ENCODE measurements around the gene WDFY3. TPM values are rescaled to one million over a fixed set of nuclear protein-coding genes. Genes with fewer than 3 reads are reported as not detected.

The WDFY3 gene
- total RNA-seq, 2 experiments from 2014 or later, result 0.09 to 0.38 TPM

DNA sequence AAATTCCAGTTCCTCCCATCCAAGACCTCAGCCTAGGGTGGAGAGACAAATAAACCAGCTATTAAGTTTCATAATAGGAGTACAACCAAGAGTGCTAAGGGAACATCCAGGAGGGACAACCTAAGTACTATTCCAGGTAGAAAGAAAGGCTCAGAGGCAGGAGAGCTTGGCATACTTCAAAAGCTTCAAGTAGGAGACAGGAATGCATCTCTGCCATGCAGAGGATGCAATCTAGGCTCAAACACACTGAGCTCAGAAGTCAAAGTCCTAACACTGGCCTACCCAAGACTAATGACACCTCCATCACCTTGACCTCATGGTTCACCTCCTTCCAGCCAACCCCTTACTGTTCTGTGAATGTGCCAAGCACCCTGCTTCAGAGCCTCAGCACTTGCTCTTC, 8.1 kb downstream of the WDFY3 start:
- CTCF ChIA-PET, result no interaction called here
- no peaks in the 10 kb centered on the region for H3K36me3 Mint-ChIP-seq (ENCODE audit: low read depth)
- no peak for ATAC-seq

DNA sequence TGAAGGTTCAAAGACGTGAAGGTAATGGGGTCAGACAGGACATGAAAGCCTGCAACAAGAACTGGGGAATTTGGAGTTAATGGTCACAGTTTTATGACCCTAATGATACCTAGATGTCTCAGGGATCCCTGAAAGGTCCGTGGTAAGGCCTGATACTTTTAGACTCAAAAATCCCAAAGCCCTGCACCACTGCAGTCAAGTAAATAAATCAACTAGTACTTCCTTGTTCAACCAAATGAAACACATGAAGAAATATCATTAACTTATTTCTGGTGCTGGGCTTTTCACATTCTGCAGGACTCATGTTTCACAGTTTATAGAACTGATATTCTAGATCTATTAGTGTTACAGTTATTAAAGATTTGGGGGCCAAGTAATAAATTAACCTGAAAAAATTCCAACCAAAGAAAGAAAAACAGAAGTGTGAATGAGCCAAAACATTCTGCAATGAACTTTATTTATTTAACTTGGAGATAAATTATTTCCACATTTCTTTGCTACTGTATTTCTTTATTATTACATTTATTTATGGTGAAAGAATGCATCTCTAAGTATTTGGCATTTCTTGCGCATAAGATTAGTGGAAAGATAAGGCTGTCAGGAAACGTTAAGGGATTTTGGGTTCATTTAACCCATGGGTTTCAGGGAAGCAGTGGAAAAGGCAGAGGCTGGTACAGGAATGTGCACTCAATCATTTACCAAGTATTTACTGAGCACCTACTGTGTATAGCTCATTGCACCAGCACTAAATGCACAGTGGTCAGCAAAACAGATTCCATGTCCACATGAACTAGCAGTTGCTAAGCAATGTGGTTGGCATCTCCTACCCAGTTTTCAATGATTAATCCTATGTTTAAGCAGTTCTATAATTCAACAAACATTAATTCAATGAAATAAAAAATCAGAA, 8.7 kb downstream of the WDFY3 start:
- no peak overlapping the region for H3K4me3 Mint-ChIP-seq
- H3K36me3 Mint-ChIP-seq (ENCODE audit: low read depth), result no peaks in the 10 kb centered on the region
- no peak overlapping the region for H3K27ac Mint-ChIP-seq
- POLR2A ChIA-PET, result no interaction called here
- ATAC-seq (no peak), DNase-seq (no peak)
- no peaks in the 10 kb centered on the region for H3K9me3 Mint-ChIP-seq
- no peaks in the 10 kb centered on the region for H3K4me1 Mint-ChIP-seq (ENCODE audit: low read depth)
- CTCF ChIA-PET, result no interaction called here
- intact Hi-C loops (cut with micrococcal nuclease), result no loop called here
- TF ChIP-seq, protein P1, sequence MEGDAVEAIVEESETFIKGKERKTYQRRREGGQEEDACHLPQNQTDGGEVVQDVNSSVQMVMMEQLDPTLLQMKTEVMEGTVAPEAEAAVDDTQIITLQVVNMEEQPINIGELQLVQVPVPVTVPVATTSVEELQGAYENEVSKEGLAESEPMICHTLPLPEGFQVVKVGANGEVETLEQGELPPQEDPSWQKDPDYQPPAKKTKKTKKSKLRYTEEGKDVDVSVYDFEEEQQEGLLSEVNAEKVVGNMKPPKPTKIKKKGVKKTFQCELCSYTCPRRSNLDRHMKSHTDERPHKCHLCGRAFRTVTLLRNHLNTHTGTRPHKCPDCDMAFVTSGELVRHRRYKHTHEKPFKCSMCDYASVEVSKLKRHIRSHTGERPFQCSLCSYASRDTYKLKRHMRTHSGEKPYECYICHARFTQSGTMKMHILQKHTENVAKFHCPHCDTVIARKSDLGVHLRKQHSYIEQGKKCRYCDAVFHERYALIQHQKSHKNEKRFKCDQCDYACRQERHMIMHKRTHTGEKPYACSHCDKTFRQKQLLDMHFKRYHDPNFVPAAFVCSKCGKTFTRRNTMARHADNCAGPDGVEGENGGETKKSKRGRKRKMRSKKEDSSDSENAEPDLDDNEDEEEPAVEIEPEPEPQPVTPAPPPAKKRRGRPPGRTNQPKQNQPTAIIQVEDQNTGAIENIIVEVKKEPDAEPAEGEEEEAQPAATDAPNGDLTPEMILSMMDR (IDR thresholded peaks at IDR 0.05), result no peak
- peaks cover 2% of the 10 kb centered on the region for H3K27me3 Mint-ChIP-seq

More for the DNA sequence above, 8.1 kb downstream of the WDFY3 start:
- DNase-seq, result no peak
- Mint-ChIP-seq H3K9me3 (no peaks in the 10 kb centered on the region), H3K4me3 (no peak overlapping the region), H3K27ac (no peak overlapping the region), H3K4me1 (ENCODE audit: low read depth) (no peaks in the 10 kb centered on the region), H3K27me3 (peaks cover 3% of the 10 kb centered on the region)
- TF ChIP-seq, protein P1 (IDR thresholded peaks at IDR 0.05), result no peak
- POLR2A ChIA-PET, result no interaction called here
- intact Hi-C loops (cut with micrococcal nuclease), result no loop called here

DNA sequence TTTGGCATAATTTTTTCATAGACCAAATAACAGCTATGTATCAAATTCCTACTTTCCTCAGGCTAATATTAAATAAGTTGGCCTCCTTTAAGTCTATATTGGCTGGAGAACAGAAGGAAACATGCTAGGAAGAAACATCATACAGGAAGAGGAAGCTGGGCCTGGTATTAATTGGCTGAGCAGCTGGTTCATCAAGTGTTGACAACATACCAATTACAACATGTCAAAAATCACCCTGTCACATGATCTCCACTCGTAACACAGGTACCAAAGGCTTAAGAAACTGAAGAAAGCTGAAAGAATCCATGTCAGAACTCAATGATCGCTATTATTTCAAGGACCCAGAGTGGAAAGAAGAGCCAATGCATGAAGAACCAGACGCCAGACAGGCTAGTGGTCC, 10.5 kb downstream of the WDFY3 start:
- no peak for ATAC-seq
- Mint-ChIP-seq H3K4me3 (no peak overlapping the region), H3K9me3 (no peaks in the 10 kb centered on the region), H3K36me3 (ENCODE audit: low read depth) (no peaks in the 10 kb centered on the region), H3K27me3 (no peaks in the 10 kb centered on the region), H3K4me1 (ENCODE audit: low read depth) (no peaks in the 10 kb centered on the region), H3K27ac (no peak overlapping the region)
- no peak for DNase-seq
- TF ChIP-seq, protein P1 (IDR thresholded peaks at IDR 0.05), result no peak
- intact Hi-C loops (cut with micrococcal nuclease), result no loop called here
- ChIA-PET POLR2A (no interaction called here), CTCF (interaction anchor here (1.1 kb wide), 1 partner anchor 15 kb away, joined by 4 read pairs; no protein-coding TSS in a partner anchor)

DNA sequence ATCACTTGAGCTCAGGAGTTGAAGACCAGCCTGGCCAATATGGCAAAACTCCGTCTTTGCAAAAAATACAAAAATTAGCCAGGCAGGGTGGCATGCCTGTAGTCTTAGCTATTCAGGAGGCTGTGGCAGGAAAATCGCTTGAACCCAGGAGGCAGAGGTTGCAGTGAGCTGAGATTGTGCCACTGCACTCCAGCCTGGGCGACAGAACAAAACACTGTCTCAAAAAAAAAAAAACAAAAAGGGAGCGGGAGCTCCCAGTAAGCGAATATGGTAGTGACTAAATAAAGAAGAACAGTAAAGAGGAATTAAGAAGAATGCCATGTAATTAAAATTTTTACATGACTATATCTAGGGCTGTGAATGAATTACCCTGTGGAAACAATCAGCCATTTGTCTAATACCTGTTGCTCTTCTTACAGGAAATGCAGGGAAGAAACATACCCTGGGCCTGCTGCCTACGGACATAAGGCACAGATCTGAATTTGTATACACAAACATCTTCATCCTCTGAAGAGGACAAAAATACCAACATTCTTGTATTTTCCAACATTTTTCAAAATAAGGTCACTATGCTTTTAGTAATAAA, 11.4 kb downstream of the WDFY3 start:
- CTCF ChIA-PET, result interaction anchor here (1.0 kb wide), 1 partner anchor 16 kb away, joined by 3 read pairs; no protein-coding TSS in a partner anchor
- Mint-ChIP-seq H3K4me3 (no peak overlapping the region), H3K9me3 (no peaks in the 10 kb centered on the region), H3K4me1 (ENCODE audit: low read depth) (no peaks in the 10 kb centered on the region), H3K27ac (no peak overlapping the region), H3K27me3 (no peaks in the 10 kb centered on the region), H3K36me3 (ENCODE audit: low read depth) (no peaks in the 10 kb centered on the region)
- TF ChIP-seq, protein P1 (IDR thresholded peaks at IDR 0.05), result no peak
- intact Hi-C loops (cut with micrococcal nuclease), result no loop called here
- DNase-seq, result no peak
- POLR2A ChIA-PET, result no interaction called here
- no peak for ATAC-seq

DNA sequence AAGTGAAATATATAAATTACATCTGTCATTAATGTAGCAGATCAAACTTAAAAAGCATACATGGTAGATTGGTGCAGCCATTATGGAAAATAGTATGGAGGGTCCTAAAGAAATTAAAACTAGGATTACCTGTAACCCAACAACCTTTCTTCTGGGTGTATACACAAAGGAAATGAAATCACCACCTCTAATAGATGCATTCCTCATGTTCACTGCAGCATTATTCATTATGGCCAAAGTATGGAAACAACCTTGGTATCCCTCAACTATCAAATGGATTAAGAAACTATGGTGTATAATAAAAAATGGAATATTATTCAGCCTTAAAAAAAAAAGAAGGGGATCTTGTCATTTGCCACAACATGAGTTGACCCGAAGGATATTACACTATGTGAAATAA, 13.7 kb downstream of the WDFY3 start:
- no peaks in the 10 kb centered on the region for H3K9me3 Mint-ChIP-seq
- POLR2A ChIA-PET, result no interaction called here
- no peak overlapping the region for H3K27ac Mint-ChIP-seq
- TF ChIP-seq, protein P1 (IDR thresholded peaks at IDR 0.05), result no peak
- intact Hi-C loops (cut with micrococcal nuclease), result no loop called here
- H3K27me3 Mint-ChIP-seq, result peaks cover 3% of the 10 kb centered on the region
- CTCF ChIA-PET, result no interaction called here
- no peaks in the 10 kb centered on the region for H3K36me3 Mint-ChIP-seq (ENCODE audit: low read depth)
- DNase-seq (no peak), ATAC-seq (no peak)
- no peak overlapping the region for H3K4me3 Mint-ChIP-seq
- no peaks in the 10 kb centered on the region for H3K4me1 Mint-ChIP-seq (ENCODE audit: low read depth)
